Measurements from ENCODE around the gene GLE1.
"Not testable (repeated sequence)": the region's sequence is repeated elsewhere in the genome, so short reads cannot be mapped to it uniquely, and the experiment has no call there.

The GLE1 gene

DNA sequence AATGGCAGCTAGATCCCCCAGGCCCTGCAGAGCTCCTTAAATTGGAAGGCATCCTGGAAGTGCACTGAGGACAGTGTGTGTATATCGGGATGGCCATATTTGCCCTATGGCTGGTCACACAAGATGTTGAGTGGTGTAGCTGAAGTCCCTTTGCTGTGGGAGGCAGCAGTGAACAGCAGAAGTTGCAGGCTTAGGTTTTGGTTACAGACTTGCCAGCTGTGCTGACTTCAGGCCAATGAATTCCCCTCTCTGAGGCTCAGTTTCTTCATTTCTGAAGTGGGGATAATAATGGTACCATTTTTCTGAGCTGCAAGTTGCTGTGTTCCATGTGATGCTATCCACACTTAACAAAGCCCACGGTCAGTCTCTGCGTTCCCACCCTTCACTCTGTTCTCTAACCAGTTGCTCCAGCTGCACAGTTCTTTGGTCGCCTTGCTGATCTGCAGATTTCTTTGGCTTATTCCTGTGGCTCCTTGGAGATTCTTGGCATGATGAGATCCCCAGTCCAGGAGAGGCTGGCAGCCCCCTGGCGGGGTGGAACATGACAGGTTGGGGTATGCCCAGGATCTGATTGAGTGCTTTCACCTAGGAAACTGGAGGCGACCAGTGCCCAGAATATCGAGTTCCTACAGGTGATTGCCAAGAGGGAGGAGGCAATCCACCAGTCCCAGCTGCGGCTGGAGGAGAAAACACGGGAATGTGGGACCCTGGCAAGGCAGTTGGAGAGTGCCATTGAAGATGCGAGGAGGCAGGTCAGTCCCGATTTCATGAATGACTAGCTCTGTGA lies 6.5 kb upstream of the GLE1 start:
- no peak for DNase-seq

DNA sequence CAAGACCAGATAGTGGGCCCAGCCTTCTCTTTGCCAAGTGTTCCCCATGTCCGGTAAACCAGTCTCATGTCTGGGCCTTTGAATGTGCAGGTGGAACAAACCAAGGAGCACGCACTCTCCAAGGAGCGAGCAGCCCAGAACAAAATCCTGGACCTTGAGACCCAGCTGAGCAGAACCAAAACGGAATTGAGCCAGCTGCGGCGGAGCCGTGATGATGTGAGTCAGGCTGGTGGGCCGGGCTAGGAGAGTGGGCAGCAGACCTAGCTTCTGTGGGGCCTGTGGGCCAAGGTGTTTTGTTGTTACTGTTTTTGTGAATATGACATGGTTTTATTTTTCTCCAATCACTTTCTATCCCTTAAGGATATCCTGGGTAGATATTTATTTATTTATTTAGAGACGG lies 5.6 kb upstream of the GLE1 start:
- DNase-seq = no peak

DNA sequence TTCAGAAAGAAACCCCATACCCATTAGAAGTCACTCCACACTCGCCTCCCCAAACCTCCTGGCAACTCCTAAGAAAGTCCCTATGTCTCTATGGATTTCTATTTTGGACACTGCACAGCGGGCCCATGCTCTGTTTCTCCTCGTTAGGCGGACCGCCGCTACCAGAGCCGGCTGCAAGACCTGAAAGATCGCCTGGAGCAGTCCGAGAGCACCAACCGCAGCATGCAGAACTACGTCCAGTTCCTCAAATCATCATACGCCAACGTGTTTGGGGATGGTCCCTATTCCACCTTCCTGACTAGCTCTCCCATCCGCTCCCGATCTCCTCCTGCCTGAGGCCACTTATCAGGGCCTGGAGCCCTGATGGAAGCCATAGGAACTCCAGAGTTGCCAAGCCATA lies 4.6 kb upstream of the GLE1 start:
- no peak for DNase-seq

DNA sequence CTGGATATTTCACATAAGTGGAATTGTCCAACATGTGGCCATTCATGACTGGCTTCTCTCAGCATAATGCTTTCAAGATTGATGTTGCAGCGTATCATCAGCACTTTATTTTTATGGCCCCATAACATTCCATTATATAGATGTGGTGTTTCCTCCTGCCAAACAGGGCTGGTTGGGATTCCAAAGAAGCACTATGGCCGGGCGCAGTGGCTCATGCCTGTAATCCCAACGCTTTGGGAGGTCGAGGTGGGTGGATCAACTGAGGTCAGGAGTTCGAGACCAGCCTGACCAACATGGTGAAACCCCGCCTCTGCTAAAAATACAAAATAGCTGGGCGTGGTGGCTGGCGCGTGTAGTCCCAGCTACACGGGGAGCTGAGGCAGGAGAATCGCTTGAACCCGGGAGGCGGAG lies 1.1 kb upstream of the GLE1 start:
- DNase-seq = not testable (repeated sequence)

DNA sequence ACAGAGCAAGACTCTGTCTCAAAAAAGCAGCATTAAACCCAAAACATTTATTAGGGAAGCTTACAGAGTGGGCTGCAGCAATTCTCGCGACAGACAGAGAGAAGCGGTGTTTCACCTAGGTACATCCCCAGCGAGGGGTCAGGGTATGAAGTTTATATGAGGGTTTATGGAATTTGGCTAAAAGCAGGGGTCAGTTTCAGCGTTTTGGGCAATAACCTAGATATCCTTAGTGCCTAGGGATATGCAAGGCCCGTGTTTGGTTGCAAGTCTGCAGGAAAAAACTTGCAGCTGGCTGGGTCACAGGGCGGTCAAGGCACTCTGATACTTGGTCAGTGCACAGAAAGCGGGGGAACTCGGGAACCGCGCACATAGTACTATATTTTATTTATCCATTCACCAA lies 649 bp upstream of the GLE1 start:
- no peak for DNase-seq

DNA sequence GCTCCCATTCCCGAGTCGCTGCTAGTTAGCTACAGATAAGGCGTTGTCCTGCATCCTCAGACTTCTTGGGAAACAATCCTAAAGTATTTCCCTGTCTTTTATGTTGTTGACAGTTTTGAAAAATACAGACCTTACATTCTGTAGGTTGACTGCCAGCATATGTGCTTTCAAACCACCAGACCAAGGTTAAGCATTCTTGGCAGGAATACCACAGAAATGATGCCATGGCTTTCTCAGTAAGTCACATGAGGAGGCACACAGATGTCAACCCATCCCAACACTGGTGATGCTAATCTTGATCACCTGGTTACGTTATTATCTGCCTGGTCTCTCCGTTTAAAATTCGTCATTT lies 871 bp downstream of the GLE1 start:
- no peak for DNase-seq

DNA sequence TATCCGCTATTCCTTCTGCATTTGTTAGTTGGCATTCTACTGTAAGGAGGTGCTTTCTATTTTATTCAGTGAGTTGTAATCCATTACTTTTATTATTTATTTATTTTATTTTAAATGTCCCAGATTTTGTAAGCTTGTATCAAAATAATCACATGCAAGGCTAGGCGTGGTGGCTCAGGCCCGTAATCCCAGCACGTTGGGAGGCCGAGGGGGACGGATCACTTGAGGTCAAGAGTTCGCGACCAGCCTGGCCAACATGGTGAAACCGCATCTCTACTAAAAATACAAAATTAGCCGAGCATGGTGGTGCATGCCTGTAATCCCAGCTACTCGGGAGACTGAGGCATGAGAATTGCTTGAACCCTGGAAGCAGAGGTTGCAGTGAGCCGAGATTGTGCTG lies 1.4 kb downstream of the GLE1 start:
- DNase-seq = not testable (repeated sequence)

DNA sequence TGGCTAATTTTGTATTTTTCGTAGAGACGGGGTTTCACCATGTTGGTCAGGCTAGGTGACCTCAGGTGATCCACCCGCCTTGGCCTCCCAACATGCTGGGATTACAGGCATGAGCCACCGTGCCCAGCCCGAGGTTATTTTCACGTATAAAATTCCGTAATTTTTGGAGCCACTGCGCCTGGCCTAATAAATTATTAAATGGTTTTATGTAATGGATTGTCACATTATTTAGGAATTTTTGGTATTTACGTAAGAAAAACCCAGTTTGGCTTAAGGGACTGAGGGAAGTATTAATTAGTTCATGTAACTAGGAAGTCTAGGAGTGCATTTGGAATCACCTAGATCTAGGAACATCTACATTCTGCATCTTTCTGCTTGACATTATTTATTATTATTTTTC lies 8.3 kb downstream of the GLE1 start:
- no peak for DNase-seq

DNA sequence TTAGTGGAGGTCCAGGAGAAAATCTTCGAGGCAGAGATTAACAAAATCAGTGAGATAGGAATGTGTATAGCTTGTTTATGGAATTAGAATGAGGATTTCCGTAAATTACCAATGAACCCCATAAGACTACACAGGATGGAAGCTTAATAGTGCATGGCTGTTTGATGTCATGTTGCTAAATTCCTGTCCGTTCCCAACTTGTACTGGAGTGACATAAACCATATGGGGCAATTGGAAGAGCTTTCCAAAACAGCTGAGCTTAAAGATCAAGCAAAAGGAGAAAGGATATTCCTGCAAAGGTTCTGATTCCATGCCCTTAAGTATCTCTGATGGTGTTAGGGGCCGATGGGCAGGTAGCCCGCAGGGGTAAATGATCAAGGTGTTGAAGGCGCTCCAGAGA lies 17.4 kb downstream of the GLE1 start:
- no peak for DNase-seq

DNA sequence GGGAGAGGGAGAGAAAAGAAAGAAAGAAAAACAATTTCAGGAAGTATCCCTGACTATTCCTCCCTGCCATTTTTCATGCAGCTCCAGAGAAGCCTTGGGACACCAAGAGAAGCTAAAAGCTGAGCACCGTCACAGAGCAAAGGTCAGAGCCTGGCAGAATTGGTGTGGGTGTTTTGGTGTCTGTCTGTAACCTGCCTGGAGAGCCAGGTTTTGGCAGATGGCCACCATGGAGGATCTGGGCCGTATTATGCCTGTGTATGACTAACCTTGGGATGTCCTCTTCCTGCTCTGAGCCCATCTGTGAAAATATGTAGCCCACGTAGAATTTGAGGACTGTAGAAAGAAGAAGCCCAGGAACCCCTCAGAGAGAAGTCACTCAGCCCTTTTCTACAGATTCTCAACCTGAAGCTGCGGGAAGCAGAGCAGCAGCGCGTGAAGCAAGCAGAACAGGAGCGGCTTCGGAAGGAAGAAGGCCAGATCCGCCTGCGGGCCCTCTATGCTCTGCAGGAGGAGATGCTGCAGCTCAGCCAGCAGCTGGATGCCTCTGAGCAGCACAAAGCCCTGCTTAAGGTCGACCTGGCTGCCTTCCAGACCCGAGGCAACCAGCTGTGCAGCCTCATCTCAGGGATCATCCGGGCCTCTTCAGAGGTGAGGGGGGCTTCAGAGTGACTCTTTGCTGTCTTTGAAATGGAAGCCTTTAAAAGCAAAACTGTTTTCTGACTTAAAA lies 18.8 kb downstream of the GLE1 start:
- no peak for DNase-seq

DNA sequence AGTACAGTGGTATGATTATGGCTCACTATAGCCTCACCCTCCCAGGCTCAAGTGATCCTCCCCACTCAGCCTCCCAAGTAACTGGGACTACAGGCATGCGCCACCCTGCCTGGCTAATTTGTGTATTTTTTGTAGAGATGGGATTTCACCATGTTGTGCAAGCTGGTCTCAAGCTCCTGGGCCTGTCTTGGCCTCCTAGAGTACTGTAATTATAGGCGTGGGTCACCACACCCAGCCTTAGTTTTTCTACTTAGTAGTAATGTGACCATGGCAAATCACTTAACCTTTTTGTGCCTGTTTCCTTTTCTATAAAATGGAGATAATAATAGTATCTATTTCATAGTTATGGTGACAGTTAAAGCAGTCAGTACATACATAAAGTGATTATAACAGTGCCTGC lies 22.2 kb downstream of the GLE1 start:
- no peak for DNase-seq

DNA sequence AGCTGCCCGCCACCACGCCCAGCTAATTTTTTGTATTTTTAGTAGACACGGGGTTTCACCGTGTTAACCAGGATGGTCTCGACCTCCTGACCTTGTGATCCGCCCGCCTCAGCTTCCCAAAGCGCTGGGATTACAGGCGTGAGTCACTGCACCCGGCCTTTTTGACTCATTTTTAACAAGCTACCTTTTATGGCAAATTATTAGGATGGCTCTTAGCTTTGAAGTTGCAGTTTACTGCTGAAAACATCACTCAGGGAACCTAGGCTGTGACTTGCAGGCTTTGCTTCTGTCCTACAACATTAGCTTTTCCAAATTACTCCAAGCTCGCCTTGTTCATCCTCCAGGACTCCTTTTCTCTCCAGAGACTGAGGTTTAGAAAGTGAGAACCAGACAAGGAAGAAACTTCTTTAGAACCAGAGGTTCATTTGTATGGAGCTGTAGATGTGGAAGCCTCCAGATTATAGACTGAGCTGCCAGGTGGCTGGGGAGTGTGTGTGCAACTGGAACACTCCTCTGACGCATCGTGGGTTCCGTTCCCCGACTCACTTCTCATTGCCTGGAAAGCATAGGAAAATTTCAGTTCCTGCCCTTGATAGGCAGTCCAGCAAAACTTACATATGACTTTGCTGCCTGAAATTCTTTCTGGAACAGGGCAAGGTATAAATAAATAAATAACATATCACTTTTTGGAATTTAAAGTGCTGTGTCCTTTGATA lies 24.1 kb downstream of the GLE1 start:
- no peak for DNase-seq

DNA sequence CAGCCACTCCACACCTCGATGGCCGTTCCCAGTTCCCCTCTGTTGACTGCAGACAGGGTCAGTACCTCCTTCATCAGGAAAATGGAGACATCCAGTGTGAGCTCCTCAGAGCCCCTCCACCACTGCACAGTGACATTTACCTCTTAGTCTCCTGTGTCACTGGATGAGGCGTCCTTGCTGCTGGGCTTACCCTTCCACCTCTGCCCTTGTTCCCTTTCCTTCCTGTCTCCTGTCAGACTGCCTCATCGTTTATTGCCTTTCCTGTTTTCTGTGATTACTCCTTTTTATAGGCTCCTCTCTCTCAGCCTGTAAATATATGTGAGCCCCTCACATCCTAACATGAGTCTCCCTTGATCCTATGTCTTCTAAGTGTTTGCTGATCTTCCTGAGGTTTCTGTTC lies 24.7 kb downstream of the GLE1 start:
- no peak for DNase-seq

DNA sequence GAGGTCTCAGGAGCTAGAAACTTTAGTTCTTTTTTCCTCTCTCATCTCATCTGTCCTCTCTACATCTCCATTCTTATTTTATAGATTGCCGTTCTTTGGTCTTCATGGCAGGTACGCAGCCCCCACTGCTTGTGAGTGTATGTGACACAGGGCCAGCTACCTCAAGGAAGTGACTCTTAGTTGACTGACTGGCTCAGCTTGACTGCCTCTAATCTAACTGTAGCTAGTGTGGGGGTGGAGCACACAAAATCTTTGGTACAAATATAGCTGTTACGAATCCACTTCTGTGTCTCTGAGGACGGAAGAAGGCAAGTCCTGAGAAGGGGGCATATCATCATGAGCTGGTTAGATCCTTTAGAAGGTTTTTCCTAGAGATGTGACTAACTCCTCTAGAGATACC lies 28.1 kb downstream of the GLE1 start:
- no peak for DNase-seq

DNA sequence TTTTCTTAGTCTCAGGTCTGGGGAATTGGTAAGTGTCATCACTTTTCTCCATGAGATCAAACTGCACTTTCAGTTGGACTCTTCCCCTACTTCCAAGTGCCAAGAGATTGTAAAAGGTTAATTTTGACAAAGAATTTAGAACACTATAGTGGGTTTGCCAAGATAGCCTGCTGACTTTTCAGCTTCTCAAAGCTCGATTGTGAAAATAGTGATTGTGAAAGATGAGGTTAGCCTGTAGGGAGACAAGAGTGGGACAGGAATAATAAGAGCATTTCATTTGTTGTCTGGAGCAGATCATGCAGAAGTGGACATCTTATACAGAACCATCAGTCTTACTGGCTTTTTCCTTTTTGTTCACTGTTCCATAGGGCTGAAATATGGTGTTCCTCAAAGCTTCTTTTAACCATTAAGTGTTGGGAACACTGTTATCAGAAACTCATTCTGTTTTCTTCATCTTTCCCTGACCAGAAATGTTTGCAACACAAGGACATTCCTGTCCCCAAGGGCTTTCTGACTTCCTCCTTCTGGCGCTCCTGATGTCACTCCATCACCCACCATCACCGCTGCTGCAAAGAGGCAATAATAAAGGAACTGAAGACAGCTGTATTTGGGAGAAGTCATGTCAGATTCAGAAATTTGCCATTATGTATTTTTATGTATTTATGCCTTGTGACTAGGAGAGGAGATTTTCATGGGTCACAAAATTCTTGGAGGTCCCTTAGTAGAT lies 36.3 kb downstream of the GLE1 start:
- no peak for DNase-seq

DNA sequence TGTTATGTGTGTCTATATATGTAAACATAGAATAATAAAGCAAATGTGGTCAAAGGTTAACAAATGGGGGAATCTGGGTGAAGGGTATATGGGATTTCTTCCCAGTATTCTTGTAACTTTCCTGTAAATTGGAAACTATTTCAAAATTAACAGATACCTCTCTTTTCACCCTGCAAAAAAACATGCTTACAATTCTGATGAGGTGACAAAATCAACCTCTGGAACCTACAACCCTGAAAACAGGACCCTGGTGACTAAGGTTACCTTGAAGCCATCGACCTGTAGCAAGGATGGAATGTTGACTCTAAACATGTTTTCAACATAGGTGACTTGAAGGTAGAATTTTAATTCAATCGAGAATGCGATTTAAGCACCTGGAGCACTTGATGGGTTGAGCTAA lies 42.0 kb downstream of the GLE1 start:
- DNase-seq = no peak

DNA sequence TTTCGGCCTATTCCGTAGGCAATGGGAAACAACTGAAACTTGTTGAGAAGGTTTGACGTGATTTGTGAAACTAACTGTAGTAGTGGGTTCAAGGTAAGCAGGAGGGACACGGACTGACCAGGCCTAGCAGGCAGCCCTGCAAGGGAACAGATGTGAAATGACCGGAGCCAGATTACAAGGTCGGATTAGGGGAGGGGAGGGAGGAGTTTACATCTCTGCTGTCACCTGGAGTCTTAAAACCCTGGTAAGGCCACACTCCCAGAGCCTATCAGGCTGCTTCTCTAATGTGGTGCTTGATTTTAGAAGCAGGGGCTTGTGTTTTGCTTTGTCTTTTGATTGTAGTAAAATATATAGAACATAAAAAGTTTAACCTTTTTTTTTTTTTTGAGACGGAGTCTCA lies 44.4 kb downstream of the GLE1 start:
- DNase-seq = no peak

DNA sequence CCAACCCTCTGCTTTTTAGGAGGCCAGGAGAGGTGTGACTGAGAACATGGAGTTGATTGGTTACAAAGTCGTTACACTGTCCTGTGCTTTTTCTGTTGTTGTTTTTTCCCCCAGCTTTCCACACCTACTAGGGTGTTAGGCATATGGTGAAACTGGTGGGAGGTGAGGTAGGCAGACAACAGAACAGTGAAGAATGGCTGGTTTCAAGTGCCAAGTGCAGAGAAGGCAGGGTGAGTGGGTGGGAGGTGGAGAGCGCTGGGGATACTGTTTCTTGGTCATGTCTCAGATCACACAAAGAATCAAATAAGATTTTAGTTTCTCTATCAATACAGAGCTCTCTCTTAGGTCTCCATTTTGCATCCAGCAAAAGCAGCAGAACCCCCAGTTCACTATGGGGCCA lies 45.7 kb downstream of the GLE1 start:
- no peak for DNase-seq

DNA sequence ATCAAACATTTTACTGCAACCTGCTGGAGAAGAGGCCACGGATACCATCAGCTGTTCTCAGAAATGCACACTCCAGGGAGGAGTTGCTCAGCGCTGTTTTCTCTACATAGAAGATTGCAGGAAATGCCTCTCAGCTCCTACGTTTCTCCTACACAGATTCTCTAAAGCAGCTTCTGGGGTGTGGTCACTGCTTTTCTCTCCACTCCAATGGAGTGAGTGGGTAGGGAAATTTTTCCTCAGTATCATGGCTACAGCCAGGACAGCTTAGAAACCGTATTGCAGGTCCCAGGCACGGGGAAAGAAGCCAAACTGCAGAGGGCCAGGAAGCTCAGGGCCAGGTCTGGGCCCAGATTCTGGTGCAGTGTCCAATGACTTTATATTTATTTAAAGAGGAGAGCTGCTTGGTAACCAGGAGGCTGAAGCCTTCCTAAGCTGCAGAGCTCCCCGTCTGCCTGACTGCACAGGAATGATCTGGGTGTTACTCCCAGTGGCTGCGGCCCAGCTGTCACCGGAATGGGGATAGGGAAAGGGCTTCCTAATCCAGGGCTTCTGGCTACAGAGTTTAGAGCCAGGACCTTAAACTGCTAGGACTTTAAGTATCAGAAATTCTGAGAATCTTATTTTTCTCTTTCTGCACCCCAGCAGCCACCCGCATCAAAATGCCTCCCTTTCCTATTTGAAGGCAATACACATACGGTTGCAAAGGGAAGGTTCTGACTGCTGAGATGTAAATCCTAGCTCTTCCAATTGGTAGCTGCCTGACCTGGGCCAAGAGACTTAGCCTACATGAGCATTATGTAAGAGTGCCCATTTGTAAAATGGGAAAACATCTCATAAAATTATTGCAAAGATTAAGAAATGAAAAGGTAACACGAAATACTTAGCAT lies 46.5 kb downstream of the GLE1 start:
- no peak for DNase-seq

DNA sequence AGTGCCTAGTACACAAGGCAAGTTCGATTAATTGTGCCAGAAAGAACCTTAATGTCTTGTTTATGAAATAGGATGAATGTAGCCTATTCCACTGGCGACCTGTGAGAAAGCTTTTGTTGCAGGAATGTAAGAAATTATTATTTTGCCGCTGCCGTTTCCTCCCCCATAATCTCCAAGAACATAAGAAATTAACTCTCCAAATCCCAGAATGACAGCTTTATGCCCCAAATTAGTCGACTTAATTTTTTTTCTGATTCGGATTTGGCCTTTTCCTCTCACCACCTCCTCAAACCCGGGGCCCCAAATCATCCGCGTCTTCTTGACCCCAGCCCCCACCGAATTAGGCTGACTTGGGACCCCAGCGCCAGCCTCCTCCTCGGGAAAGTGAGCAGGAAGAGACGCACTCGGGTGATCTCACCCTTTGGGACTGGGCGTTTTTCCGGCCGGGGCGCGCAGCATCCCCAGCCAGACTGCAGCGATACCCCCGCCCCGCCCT lies 47.2 kb downstream of the GLE1 start:
- no peak for DNase-seq

DNA sequence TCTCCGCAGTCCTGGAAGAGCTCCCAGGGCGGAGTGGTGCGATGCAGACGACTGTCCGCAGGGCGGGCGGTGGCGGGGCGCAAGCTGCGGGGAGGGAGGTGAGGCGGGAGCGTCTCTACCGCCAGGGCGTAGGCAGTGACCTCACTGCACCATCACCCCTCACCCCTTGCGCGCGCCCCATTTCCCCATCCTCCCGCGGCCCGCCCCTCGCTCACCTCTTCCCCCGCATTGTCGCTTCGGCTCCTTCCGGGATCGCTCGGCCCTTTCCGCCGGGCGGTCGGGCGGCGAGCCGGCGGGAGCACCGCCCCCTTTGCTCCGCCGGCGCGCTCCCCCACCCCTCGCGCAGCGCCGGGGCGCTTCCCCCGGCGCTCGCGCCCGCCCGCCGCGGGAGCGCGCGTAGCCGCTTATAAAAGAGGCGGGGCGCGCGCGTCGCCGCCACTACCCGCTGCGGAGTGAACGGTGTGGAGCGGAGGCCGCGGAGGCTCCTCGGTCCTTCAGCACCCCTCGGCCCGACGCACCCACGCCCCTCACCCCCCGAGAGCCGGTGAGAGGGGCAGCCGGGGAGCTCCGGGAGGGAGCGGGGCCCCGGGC lies 47.7 kb downstream of the GLE1 start, which contains the start of gene SPTAN1:
Gene SPTAN1 (plus strand): TSS at position 435 of the 591 bp plus-strand sequence. CDS start 14,154 bp downstream, outside the sequence.
- peak; percentile 93 for DNase-seq

All from effector CD8-positive, alpha-beta T cell (primary cell).